ENCODE data around the gene LBH. TPM values are rescaled to one million over a fixed set of nuclear protein-coding genes. Genes with fewer than 3 reads are reported as not detected.
A peak's percentile ranks its signal among the peaks of the same experiment; 100 is the strongest.

The LBH gene
- total RNA-seq (100 to 1,000 TPM in 6 of 7 donors, 10 to 100 TPM in 1; 86.2 to 178 (median 123) TPM), polyA plus RNA-seq (10 to 100 TPM; 48.7 to 94.2 (median 73.9) TPM)
- long read RNA-seq, donor 1, transcript LBH-201 (3 exons, 3,095 nt), result major isoform, 75 of 192 reads
- long read RNA-seq, donor 1, partial matches to known transcripts, result 116 of 192 reads
- long read RNA-seq, donor 1, other reads (novel, unspliced or antisense), result 0 of 192 reads
- long read RNA-seq, donor 2, transcript LBH-201 (3 exons, 3,095 nt), result major isoform, 44 of 211 reads
- long read RNA-seq, donor 2, partial matches to known transcripts, result 163 of 211 reads
- long read RNA-seq, donor 2, other reads (novel, unspliced or antisense), result 0 of 211 reads

DNA sequence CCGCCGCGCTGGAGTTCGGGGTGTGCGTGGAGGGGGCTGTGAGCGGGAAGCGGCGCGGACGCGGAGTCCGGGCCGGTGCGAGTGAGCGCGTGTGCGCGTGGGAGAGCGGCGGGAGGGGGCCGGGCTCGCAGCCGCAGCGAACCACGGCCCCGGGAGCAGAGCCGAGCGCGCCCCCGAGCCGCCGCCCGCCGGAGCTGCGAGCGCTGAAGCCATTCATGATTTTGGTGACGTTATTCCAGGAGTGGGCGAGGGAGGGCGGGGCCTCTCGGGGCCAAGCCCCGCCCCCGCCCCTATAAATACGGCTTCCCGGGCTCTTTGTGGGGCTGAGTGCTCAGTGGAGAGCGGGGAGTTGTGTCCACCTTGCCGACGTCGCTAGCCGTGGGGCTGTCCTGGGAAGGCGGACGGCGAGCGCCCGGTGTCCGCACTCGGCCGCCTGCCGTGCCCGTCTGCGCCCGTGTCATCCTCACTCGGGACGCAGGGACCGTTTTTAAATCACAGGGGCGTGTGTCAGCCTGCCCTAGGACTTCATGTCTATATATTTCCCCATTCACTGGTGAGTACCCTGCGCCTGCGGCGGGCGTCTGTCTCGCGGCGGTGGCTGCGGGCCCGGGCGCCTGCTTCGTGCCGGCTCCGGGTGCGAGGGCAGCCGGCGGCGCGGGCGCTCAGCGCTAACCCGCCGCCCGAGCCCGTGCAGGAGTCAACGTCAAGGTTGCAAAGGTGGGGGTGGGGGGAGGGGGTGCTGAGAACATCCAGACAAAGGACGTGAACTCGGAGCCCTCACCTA is at the start of gene LBH:
TSS of gene LBH (plus strand) at position 323 of the 784 bp plus-strand sequence. CDS start at position 528, 205 bp downstream.
- H3K4me1 ChIP-seq, result peaks cover 22 to 90% (median 59%) of the 10 kb centered on the region in 6 donors

GRCh38 chr2:30184035-30184434 is 47.3 kb upstream of the LBH start:
- WGBS, 5 donors, result 93 to 98% (median 94%) methylated on average over 5 of the region's 5 CpGs
- Histone ChIP-seq H3K36me3 (no peaks in the 10 kb centered on the region), H3K27ac (no peak overlapping the region), H3K27me3 (replicated peaks in 1 of 7) (no peaks in the 10 kb centered on the region), H3K9me3 (no peaks in the 10 kb centered on the region), H3K4me1 (peaks cover 0 to 10% (median 0%) of the 10 kb centered on the region in 6 donors), H3K4me3 (no peak overlapping the region)
- intact Hi-C loops (cut with DNase I; ENCODE audit: low total_unique reads), result no loop called here
- DNase-seq, result no peak
- TF ChIP-seq, protein P1, sequence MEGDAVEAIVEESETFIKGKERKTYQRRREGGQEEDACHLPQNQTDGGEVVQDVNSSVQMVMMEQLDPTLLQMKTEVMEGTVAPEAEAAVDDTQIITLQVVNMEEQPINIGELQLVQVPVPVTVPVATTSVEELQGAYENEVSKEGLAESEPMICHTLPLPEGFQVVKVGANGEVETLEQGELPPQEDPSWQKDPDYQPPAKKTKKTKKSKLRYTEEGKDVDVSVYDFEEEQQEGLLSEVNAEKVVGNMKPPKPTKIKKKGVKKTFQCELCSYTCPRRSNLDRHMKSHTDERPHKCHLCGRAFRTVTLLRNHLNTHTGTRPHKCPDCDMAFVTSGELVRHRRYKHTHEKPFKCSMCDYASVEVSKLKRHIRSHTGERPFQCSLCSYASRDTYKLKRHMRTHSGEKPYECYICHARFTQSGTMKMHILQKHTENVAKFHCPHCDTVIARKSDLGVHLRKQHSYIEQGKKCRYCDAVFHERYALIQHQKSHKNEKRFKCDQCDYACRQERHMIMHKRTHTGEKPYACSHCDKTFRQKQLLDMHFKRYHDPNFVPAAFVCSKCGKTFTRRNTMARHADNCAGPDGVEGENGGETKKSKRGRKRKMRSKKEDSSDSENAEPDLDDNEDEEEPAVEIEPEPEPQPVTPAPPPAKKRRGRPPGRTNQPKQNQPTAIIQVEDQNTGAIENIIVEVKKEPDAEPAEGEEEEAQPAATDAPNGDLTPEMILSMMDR (IDR thresholded peaks at IDR 0.05 in 8 of 11, conservative IDR thresholded peaks at IDR 0.05 in 3 of 11), result no peak
- TF ChIP-seq POLR2AphosphoS5 (IDR thresholded peaks at IDR 0.05), result no peak
- no peak for TF ChIP-seq POLR2A (IDR thresholded peaks at IDR 0.05)

More for the DNA sequence above, at the start of gene LBH:
- 0% methylated on average over 22 to 92 of the region's 92 CpGs for WGBS, 5 donors
- TF ChIP-seq POLR2A (IDR thresholded peaks at IDR 0.05), result peak; percentile 84 to 99 (median 98)
- TF ChIP-seq, protein P1 (IDR thresholded peaks at IDR 0.05 in 8 of 11, conservative IDR thresholded peaks at IDR 0.05 in 3 of 11), result peak in 2 of 11 experiments; percentile 13 to 21
- TF ChIP-seq POLR2AphosphoS5 (IDR thresholded peaks at IDR 0.05), result peak; percentile 99
- H3K36me3 ChIP-seq, result peaks cover 0 to 21% (median 13%) of the 10 kb centered on the region in 6 donors
- no peaks in the 10 kb centered on the region for H3K9me3 ChIP-seq
- H3K27ac ChIP-seq, result peak within 1 kb of the TSS; percentile 83 to 98 (median 96)
- peak within 1 kb of the TSS; percentile 73 to 94 (median 80) for H3K4me3 ChIP-seq
- H3K27me3 ChIP-seq (replicated peaks in 1 of 7), result peaks cover 0 to 29% (median 0%) of the 10 kb centered on the region in 7 donors
- DNase-seq, result peak; percentile 96
- intact Hi-C loops (cut with DNase I; ENCODE audit: low total_unique reads), result loop anchor here (10.0 kb wide), 1 partner anchor 103 kb away; no protein-coding TSS in a partner anchor

GRCh38 chr2:30185178-30185577 is 46.2 kb upstream of the LBH start:
- WGBS, 5 donors, result 41 to 85% (median 64%) methylated on average over 4 of the region's 4 CpGs
- DNase-seq, result no peak
- Histone ChIP-seq H3K4me1 (peaks cover 0 to 6% (median 0%) of the 10 kb centered on the region in 6 donors), H3K36me3 (no peaks in the 10 kb centered on the region), H3K27me3 (replicated peaks in 1 of 7) (no peaks in the 10 kb centered on the region), H3K4me3 (no peak overlapping the region), H3K27ac (peak overlapping the region in 1 of 8 donors; percentile 7), H3K9me3 (peaks cover 0 to 5% (median 0%) of the 10 kb centered on the region in 8 donors)
- intact Hi-C loops (cut with DNase I; ENCODE audit: low total_unique reads), result no loop called here
- no peak for TF ChIP-seq POLR2AphosphoS5 (IDR thresholded peaks at IDR 0.05)
- TF ChIP-seq, protein P1 (IDR thresholded peaks at IDR 0.05 in 8 of 11, conservative IDR thresholded peaks at IDR 0.05 in 3 of 11), result no peak
- TF ChIP-seq POLR2A (IDR thresholded peaks at IDR 0.05), result no peak
